Endometrial microvascular endothelial cells (primary cell): Measurements from ENCODE around the gene DAB2IP. TPM values are rescaled to one million over a fixed set of nuclear protein-coding genes. Genes with fewer than 3 reads are reported as not detected.

Source experiments
- in situ Hi-C: cut with HindIII; loops from 2 replicates; pipeline ENCODE4 v1.10.0; 2017; ENCODE audit warnings: low sequenced_read_pairs, low pct_unique_long_range_greater_than_20kb; ENCODE audit errors: inconsistent ontology term
- total RNA-seq: library from RNA; depleted of rRNA; stranded (reverse); fragments of >200 nt; gene quantifications from one replicate; pipeline ENCODE4 v1.2.3, GENCODE V29; 2015; ENCODE audit errors: inconsistent ontology term

DAB2IP gene
- total RNA-seq, 1 donor from 2014 or later, result 13.6 TPM

DNA sequence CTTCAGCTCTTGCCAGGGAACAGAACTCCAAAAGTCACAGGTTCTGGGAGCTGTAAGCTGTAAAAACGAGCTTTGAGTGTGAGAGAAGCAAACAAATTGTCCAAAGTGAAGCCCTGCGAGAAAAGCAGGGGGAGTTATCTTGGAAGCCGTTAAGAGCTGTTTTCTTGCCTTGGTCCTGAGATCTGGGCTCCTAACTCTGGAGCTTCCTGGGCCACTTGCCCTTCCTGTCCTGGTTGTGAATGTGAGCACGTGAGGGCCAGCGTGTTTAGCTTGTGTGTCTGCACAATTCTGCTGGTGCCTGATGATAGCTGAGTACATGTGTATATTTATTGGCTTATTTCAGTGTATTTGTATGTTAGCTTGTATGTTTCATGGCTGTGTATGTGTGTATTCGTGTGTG, 40.5 kb downstream of the DAB2IP start:
- in situ Hi-C loops, result no loop called here

DNA sequence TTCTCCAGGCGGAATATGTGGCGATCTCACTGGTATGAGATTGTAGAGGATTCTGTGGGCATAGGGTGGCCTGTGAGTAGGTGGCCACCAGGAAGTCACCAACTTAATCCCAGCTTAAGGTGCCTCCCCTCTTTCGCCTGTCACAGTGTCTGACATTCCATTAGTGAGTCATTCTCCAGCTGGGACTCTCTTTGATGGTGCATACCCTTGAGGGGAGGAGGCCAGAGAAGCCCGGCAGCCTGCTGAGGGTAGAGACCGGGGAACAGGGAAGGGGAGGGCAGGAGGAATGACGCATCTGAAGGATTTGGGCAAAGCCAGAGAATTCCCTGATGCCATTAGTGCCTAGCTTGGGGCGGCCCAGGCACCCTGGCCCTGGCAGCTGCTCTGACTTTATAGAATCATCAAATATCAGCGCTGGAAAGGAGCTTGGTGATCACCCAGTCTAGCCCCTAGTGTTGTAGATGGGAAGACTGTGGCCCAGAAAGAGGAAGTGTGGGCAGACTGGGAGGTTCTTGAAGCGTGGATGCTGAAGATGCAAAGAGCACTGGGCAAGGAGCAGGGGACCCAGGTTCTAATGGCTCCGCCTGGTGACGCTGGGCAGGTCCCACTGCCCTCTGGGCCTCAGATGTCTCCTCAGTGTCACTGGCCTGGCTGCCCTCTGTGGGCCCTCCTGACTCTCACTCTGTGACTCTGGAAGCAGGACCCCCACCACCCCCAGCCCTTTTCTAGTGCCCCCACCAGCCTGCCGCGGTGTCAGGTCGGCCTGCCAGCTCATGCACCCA, 41.4 kb downstream of the DAB2IP start:
- in situ Hi-C loops, result no loop called here

DNA sequence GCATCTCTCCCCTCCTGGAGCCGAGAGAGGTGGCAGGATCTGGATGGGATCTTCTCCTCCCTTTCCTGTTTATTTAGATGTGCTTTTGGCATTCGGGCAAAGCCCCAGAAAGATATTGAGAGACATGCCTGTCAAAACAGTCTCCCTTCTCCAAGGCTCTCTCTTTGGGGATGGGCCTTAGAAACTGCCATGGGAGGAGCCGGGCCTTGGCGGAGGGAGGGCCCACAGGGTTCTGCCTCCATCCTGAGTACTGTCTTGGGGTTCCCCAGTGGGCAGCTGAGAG, 41.9 kb downstream of the DAB2IP start:
- in situ Hi-C loops, result no loop called here

DNA sequence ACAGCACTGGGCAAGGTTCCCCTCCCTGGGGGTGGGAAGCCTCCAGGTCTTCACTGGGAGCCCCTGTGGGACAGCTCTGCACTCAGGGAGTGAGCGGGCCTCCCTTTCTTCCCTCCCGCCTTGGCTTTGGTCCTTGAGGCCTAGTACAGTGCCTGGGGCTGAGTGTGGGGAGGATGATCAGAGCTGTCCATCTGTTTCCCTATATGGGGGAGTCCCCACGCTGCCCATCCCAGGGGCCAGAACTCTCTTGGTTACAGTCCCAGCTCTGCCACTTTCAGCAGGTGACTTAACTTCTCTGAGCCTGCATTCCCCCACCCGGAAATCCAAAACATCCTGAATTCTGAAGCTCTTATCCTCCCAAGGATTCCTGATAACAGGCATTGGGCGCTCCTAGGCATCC, 42.6 kb downstream of the DAB2IP start:
- in situ Hi-C loops, result no loop called here

DNA sequence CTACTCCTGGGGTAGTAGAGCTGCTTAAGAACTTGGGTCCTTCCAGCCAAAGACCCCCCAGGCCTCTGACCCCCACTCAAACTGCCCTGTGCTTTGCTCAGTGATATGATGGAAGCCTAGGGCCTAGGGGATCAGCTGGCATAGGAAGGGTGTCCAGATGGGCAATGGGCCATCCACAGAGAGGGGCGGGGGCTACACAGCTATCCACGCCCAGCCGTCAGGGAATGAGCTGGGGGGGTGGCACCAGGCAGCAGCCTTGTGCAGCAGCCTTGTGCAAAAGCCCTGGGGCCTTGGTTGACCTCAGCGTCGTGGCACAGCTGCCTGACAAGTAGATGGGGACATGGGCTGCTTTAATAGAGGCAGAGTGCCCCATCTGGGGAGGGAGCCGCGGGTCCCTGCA, 43.2 kb downstream of the DAB2IP start:
- in situ Hi-C loops, result no loop called here

DNA sequence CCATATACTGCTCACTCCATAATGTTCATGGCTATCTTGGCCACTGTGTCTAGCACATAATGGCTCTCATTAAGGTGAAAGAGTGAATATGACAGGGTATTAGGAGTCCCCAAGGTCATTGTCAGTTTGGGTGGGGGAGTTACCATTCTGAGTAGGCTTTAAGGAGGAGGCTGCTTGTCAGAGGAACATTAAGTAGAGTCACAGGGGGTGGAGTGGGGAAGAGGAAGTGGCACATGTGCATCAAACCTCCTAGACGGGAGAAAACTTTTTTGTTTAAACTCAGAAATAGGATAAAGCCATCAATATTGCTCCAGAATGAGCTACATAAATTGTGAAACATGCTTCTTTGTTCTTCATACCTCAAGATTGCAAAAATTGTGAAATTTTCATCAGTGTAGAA, 45.5 kb downstream of the DAB2IP start:
- in situ Hi-C loops, result no loop called here

DNA sequence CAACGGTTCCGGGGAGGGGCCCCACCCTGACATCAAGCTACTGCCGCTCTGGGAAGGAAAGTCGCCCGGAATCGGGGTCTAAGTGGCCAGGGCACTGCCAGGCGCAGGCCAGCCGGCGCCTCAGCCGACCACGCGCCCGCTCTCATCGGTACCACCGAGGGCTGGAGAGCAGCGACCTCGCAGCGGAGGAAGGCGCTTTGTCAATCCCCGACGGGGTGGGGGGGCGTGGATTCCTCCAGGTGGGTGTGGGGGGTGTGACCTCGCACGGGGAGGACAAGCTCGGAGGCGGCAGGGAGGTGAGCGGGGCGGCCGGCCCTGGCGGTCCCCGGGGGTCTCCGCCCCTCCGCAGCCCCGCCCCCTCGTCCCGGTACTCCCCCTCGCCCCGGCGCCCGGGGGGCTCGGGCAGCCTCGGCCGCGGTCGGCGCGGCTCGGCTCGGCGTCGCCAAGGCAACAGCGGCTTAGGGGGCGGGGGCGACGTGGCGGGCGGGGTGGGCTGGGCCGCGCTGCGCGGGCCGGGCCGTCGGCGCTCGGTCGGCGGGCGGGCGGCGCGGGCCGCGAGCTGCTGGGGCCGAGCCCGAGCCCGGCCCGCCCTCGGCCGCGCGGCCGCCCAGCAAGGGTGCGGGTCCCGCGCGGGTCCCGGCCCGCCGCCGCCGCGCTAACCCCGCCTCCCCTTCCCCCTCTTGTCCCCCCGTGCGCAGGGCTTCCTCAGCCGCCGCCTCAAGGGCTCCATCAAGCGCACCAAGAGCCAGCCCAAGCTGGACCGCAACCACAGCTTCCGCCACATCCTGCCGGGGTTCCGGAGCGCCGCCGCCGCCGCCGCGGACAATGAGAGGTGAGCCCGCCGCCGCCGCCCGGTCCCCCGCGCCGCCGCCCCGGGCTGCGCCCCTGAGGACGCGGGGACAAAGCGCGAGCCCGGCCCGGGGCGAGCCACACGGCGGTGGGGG, 47.5 kb downstream of the DAB2IP start:
- in situ Hi-C loops, result no loop called here

DNA sequence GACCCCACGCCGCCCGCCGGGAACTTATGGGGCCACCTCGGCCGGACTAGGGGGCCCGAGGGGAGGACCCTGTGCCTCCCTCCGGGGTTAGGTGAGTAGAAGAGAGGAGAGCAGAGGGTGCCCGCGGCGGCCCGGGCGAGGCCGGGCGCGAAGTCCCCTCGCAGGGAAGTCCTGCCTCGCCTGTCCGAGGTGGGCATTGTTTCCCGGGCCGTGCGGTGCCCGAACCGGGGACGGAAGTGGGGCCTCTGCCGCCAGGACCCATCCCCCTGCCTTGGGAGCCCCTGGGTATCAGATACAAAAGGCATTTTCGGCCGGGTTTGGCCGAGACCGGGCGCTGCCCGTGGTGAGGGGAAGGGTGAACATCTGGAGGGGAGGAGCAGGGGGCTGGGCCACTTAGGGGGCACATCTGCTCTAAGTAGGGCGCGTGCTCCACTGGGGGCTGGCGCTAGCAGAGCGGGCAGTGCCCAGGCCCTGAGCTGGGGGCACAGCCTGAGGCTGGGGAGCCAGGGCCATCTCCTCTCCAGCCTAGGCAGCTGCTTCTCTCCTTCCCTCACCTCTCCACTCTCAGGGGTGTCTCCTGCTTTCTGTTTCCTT, 48.2 kb downstream of the DAB2IP start:
- in situ Hi-C loops, result no loop called here

DNA sequence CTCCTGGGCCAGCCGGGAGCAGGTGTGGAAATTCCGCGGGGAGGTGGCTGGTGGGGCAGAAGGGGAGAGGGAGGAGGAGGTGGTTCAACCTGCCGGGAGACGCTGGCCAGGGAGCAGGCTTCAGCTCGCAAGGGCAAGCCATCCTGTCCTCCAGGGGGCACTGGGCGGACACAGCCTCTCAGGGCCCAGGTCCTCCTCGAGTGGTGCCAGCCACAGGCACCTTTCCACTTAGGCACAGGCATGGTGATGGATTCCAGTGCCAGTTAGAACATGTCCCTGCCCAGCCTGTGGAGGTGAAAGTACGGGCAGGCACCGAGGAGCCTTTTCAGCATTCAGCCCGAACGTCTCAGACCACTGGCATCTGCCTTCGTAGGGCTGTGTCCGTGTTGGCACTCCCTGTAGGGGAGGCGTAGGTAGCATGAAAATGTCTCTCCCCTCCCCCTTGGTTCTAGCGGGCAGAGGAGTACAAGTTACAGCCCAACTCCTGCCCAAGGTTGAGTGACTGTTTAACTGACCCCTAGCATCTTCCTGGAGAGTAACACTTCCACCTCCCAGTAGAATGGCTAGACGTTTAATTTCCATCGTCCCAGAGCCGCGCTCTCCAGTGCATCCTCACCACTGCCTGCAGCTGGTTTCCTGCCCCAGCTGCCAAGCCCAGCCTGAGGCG, 48.9 kb downstream of the DAB2IP start:
- in situ Hi-C loops, result no loop called here

DNA sequence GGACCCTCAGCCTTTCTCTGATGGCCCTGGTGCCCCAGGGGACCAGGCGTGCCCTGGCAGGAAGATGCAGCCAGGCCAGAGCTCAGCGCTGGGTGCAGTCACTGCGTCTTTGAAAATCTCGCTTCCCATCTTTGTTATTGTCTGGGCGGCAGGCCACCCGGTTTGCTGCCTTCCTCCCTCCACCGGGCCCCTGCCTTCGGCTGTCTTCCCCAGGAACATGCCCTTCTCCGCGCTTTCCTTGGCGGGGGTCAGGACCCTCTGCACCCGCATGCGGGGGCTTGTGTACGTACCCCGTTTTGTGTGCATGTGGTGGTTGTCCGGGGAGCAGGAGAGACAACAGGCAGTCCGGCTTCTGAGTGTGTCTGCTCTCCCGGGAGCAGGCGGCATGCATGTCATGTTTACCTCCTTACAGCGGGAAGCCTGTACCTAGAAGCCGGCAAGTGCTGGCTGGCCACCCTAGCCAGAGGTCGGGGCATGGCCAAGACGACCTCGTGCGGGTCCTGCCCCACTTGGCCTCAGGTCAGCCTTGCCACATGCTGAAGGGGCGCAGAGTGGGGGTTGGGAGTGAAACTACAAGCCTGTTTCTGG, 49.5 kb downstream of the DAB2IP start:
- in situ Hi-C loops, result no loop called here

DNA sequence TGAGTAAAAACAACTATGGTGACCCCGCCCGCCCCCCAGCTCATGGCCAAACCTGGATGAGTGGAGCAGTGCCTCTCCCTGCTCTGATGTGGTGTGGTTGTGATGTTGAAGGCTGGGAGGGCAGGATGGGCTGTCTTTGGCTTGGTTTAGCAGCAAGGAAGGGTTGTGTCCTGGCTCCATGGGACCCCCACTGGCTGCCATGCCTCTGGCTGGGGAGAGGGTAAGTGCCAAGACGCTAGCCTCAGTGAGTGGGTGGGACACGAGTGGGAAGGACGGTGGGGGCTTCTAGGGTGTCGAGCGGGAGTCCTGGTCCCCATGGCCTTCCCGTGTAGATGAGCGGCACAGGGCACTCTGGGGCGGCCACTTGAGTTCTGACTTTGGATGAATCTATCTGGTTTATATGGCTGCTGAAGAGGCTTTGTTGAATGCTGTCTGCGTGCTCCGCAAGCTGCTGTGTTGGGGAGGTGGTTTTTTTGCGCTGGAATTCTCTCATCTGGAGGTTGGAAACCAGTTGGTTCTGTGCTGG, 50.4 kb downstream of the DAB2IP start:
- in situ Hi-C loops, result no loop called here

DNA sequence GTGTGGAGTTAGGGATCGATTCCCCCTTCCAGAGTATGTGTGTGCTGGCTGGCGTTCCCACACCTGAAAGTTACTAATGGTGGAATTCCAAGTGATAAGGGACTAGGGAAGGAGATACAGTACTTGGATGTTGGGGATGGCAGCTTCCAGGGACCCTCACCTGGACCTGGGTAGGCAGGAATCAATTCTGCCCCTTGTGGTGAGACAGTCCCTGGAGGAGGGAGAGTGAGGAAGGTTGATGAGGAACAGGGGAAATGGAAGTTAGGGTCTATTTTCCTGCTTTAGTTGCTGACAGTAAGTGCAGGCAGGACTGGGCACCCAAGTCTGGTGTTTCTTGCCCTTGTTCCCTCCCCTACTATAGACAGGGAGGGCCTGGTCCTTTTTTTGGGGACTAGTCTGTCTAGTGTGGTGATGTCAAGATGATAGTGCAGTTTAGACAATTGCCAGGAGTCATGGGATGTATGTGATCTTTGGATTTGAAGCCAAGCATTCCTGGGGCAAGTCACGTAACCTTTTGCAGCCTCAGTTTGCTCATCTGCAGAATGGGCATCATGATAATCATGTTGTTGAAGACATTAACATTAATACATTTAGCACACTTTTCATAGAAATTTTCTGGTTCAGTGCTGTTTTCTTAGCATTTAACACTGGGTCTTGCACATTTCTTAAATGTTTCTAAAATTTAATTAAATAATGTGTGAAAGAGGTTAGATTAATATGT, 51.7 kb downstream of the DAB2IP start:
- in situ Hi-C loops, result no loop called here

DNA sequence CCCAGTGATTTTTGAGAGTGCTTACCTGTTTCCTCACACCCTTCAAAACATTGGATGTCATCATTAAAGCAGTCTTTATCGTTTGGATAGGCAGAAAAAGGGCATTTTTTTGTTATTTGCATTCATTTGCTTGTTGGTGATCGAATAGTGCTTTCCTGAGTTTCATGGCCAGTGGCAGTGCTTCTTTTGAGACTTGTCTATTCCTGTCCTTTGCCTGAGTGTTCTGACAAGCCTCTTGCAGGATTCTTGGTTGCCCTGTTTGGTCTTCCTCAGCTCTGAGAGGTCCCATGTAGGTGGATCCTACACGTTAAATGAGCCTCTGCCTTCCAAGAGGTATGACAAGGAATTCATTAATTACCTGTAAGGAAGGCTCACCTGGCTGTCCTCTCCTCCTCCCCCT, 52.8 kb downstream of the DAB2IP start:
- in situ Hi-C loops, result no loop called here

DNA sequence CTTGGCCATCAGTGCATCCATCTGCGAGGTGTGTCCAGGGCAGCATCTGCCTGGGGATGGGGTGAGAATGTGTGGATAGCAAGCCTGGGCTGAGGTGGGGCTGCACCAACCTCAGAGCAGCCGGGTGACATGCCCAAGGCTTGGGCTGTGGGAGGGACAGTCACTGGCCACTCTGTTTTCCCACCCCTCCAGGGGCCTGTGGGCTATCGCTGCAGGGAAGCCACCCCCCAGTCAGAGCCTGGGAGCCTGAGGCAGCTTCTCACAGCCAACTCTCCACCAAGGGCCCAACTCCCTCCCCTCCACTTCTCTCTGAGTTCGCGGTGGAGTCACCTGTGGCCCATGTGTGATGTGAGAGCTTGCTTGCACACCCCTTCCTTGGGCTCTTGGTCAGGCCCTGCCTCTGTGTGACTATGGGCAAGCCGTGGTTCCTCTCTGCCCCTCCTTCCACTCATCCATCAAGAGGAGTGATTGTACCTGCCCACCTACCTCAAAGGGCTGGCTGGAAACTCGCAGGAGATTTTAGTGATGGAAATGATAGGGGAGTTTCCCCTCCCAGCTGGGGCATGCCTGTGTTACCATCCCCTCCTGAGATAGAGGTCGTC, 54.8 kb downstream of the DAB2IP start:
- in situ Hi-C loops, result no loop called here

DNA sequence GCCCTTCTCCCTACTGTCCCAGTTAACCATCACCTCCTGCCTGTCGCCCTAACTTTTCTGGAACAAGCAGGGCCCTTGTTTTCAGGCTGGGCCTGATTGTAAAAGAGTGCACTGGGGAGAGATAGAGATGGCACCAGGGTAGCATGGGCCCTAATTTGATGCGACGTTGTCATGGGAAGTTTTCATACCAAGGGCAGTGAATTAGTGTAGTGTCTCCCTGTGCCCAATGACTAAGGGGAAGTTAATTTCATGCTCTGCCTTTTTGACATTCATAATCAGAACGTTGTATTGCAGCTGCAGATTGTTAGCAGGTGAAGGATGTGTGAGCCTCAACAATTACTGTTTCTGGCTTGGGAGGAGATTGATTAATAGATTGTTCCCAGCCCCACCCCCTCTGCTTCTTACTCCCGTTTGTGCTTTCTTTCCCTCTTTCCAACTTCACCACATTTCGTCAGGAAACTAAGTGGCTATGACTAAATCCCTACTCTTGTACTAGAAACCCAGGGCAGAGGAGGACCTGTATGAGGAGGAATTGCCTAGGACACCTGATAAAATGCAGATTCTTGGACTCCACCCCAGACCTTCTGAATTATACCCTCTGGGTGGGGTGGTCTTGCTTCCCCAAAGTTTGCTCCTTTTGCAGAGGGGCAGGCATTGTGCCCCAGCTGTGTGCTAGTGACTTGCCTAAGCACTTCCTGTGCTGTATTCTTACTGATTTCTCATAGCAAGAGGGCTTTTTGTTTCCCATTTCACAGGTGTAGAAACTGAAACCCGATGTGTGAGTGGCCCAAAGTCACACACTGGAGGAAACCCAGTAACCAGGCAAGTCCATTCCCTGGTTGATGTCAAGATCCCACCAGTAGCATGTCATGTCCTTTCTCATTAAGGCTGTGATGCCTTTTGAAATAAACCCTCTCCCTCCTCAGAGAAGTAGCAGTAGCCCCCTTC, 56.3 kb downstream of the DAB2IP start:
- in situ Hi-C loops, result no loop called here

DNA sequence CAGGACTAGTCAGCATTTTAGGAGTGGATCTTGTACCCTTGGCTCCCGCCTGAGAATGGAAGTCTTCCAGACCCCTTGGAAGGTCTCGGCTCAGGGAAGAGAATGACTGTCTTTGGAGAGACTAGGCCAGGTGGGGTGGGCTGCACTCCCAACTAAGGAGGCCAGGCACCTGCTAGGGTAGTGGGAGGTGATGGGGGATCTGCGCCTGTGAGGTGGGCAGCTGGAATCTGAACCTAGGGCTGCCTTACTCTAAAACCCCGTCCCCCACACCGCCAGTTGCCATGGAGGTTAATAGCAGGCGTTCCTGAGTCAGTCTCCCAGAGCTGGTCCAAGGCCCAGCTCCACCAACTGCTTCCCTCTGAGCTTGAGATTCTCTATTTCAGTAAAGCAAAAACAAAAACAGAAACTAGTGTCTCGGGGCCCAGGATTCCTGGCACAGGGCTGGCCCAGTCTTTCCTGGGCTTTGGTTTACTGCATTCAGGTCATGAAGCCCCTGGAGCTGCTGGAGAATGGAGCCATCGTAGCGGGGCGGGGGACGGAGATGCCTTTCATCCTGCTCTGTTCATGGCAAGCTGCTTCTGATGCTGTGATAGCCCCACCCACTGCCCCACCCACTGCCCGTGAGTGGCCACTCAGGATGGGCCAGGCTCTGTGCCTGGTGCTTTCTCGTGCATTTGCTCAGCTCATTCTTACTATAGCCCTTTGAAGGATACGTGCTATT, 57.5 kb downstream of the DAB2IP start:
- in situ Hi-C loops, result no loop called here
